ENCODE data around the gene FLNB. TPM values are rescaled to one million over a fixed set of nuclear protein-coding genes. Genes with fewer than 3 reads are reported as not detected.

Gene FLNB
- total and polyA plus RNA-seq, 2 experiments from 2014 or later, result 69.4 to 172 TPM

DNA sequence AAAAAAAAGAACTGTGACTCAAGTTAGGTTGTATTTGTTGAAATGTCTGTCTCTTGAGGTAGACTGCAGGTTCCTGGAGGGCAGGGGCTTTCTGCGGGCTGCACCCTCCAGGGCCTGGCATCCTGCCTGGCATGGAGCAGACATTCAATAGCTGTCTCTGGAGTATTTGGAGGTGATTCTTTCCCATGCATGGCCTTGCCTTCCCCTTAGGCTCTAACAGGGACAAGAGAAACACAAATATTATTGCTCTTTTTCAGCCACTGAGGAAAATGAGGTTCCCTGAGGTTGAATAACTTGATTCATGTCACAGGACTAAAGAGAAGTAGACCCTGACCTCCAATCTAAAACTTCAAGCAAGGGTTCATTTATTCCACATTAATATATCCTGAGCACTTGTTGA is 18.6 kb upstream of the FLNB start:
- H2AFZ ChIP-seq, result no peak overlapping the region
- no peak for TF ChIP-seq EZH2phosphoT487 (IDR thresholded peaks at IDR 0.05; ENCODE audit: low read depth, severe bottlenecking, unreplicated experiment)
- TF ChIP-seq EZH2 (IDR thresholded peaks at IDR 0.05; ENCODE audit: borderline replicate concordance), result no peak
- TF ChIP-seq, protein P1, sequence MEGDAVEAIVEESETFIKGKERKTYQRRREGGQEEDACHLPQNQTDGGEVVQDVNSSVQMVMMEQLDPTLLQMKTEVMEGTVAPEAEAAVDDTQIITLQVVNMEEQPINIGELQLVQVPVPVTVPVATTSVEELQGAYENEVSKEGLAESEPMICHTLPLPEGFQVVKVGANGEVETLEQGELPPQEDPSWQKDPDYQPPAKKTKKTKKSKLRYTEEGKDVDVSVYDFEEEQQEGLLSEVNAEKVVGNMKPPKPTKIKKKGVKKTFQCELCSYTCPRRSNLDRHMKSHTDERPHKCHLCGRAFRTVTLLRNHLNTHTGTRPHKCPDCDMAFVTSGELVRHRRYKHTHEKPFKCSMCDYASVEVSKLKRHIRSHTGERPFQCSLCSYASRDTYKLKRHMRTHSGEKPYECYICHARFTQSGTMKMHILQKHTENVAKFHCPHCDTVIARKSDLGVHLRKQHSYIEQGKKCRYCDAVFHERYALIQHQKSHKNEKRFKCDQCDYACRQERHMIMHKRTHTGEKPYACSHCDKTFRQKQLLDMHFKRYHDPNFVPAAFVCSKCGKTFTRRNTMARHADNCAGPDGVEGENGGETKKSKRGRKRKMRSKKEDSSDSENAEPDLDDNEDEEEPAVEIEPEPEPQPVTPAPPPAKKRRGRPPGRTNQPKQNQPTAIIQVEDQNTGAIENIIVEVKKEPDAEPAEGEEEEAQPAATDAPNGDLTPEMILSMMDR (IDR thresholded peaks at IDR 0.05; ENCODE audit: poor library complexity), result no peak
- no peaks in the 10 kb centered on the region for H4K20me1 ChIP-seq (ENCODE audit: insufficient read depth, poor library complexity, severe bottlenecking)
- no peaks in the 10 kb centered on the region for H3K9me3 ChIP-seq (ENCODE audit: low read depth)
- no peak overlapping the region for H3K4me3 ChIP-seq
- H3K27me3 ChIP-seq, result no peaks in the 10 kb centered on the region
- H3K27ac ChIP-seq, result no peak overlapping the region
- no peaks in the 10 kb centered on the region for H3K79me2 ChIP-seq
- no peak for DNase-seq (ENCODE audit: low spot score)
- peaks cover 12% of the 10 kb centered on the region for H3K4me1 ChIP-seq (ENCODE audit: insufficient read depth)
- no peak overlapping the region for H3K4me2 ChIP-seq
- H3K9me2 ChIP-seq (replicated peaks; ENCODE audit: insufficient read depth), result no peaks in the 10 kb centered on the region
- WGBS (ENCODE audit: low lambda C conversion rate, missing lambda C conversion rate), result 89% methylated on average over 1 of the region's 1 CpG
- H3K36me3 ChIP-seq (replicated peaks; ENCODE audit: insufficient read depth, low read depth), result no peaks in the 10 kb centered on the region

DNA sequence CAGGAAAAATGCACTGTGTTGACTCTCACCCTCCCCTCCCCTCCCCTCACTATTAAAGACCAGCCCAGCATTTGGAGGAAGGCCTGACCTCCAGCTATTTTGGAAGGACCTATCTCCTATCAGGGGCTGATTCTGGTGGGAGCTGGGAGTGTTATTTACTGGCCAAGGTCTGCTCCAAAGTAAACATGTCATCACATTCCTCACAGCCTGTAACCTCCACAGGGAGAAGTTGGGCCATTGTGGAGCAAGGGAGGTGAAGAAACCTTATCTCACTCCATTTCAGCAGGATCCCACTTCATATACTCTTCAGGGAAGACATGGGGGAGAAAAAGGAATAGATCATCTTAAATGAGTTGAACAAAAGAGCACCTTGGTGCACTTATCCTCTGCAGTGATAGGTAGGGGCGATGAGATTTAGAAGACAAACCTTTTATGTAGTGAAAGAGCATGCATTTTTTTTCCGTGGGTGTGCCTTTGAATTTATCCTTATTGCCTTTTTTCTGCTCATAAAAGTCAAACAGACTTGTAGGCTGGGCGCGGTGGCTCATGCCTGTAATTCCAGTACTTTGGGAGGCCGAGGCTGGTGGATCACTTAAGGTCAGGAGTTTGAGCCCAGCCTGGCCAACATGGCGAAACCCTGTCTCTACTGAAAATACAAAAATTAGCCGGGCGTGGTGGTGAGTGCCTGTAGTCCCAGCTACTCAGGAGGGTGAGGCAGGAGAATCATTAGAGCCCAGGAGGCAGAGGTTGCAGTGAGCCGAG is 15.6 kb upstream of the FLNB start:
- no peak overlapping the region for H3K4me3 ChIP-seq
- H3K9me3 ChIP-seq (ENCODE audit: low read depth), result no peaks in the 10 kb centered on the region
- H2AFZ ChIP-seq, result peak overlapping the region; percentile 13
- no peaks in the 10 kb centered on the region for H3K36me3 ChIP-seq (replicated peaks; ENCODE audit: insufficient read depth, low read depth)
- H3K4me1 ChIP-seq (ENCODE audit: insufficient read depth), result peaks cover 12% of the 10 kb centered on the region
- H3K4me2 ChIP-seq, result peak overlapping the region; percentile 18
- no peaks in the 10 kb centered on the region for H4K20me1 ChIP-seq (ENCODE audit: insufficient read depth, poor library complexity, severe bottlenecking)
- H3K27me3 ChIP-seq, result no peaks in the 10 kb centered on the region
- peak; percentile 48 for DNase-seq (ENCODE audit: low spot score)
- H3K79me2 ChIP-seq, result no peaks in the 10 kb centered on the region
- WGBS (ENCODE audit: low lambda C conversion rate, missing lambda C conversion rate), result 46% methylated on average over 9 of the region's 9 CpGs
- peak overlapping the region; percentile 84 for H3K27ac ChIP-seq
- H3K9me2 ChIP-seq (replicated peaks; ENCODE audit: insufficient read depth), result no peaks in the 10 kb centered on the region
- TF ChIP-seq EZH2phosphoT487 (IDR thresholded peaks at IDR 0.05; ENCODE audit: low read depth, severe bottlenecking, unreplicated experiment), result no peak
- TF ChIP-seq EZH2 (IDR thresholded peaks at IDR 0.05; ENCODE audit: borderline replicate concordance), result no peak

DNA sequence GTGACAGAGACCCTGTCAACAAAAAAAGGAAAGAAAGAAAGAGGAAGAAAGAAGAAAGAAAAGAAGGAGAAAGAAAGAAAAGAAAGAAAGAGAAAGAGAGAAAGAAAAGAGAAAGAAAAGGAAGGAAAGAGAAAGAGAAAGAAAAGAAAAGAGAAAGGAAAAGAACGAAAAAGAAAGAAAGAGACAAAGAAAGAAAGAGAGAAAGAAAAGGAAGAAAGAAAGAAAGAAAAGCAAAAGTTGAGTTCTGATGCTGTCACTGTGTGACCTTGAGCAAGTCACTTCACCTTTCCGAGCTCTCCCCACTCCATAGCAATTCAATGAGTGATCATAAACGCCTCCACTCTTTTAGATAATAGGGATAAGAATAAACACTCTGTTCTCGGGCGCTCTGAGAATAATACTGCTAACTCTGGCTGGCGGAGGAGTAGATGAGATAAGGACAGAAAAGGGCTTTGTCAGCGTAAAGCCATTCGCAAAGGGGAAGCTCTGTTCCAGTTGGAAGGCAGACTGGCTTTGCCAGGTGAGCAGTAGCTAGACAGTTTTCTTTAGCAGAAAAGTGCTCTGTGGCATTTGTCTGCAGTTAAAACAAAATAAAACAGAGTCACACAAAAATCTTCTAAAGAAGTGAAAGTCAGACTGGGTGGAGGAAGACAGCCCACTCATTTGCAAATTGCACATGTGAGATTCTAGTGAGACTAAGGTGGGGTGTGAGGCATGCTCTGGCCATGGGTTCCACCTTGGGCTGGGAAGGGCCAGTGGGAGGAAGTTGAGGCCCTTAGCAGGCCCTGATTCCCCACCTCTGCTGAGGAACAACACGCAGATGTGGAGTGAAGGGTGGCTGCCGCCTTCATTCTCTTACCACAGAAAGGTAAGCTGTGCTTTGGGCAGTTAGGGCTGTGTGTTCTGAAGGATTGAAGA is 9.6 kb upstream of the FLNB start:
- no peak for TF ChIP-seq EZH2 (IDR thresholded peaks at IDR 0.05; ENCODE audit: borderline replicate concordance)
- TF ChIP-seq EZH2phosphoT487 (IDR thresholded peaks at IDR 0.05; ENCODE audit: low read depth, severe bottlenecking, unreplicated experiment), result no peak
- TF ChIP-seq, protein P1 (IDR thresholded peaks at IDR 0.05; ENCODE audit: poor library complexity), result no peak
- Histone ChIP-seq H3K4me2 (peak overlapping the region; percentile 47), H4K20me1 (ENCODE audit: insufficient read depth, poor library complexity, severe bottlenecking) (no peaks in the 10 kb centered on the region), H3K4me3 (no peak overlapping the region), H3K27me3 (no peaks in the 10 kb centered on the region), H3K4me1 (ENCODE audit: insufficient read depth) (no peaks in the 10 kb centered on the region), H3K9me2 (replicated peaks; ENCODE audit: insufficient read depth) (no peaks in the 10 kb centered on the region), H3K9me3 (ENCODE audit: low read depth) (no peaks in the 10 kb centered on the region), H2AFZ (no peak overlapping the region), H3K36me3 (replicated peaks; ENCODE audit: insufficient read depth, low read depth) (no peaks in the 10 kb centered on the region), H3K79me2 (no peaks in the 10 kb centered on the region), H3K27ac (peak overlapping the region; percentile 92)
- DNase-seq (ENCODE audit: low spot score), result peak; percentile 79
- WGBS (ENCODE audit: low lambda C conversion rate, missing lambda C conversion rate), result 22% methylated on average over 9 of the region's 10 CpGs

All from hepatocyte (in vitro differentiated cells).